K562 (cell line): Measurements from ENCODE around the gene TSPAN1. TPM values are rescaled to one million over a fixed set of nuclear protein-coding genes. Genes with fewer than 3 reads are reported as not detected.
A peak's percentile ranks its signal among the peaks of the same experiment; 100 is the strongest.

Experiments
- ATAC-seq: fragments of 200-7000 bp; cut with Tn5 transposase; 3 replicates; pipeline ENCODE4 v1.9.1; 2020; ENCODE audit warnings: moderate library complexity
- BruUV-seq: library from RNA; stranded (reverse); fragments of 400-500 nt; replicated peaks from 2 replicates; lab custom pipeline; 2021; lab: Mats Ljungman, UMichigan
- CTCF ChIA-PET: fragments of 300-600 bp; formaldehyde crosslinking; extraction: SDS; loops from one replicate; lab custom pipeline; 2021; ENCODE audit warnings: low intra/inter-chr PET ratio; lab: Yijun Ruan, JAX
- POLR2A ChIA-PET: fragments of 300-600, 350-650 bp; sonication (Branson Sonifier 250); formaldehyde crosslinking; extraction: SDS; loops from one replicate; lab custom pipeline; 2021; ENCODE audit warnings: antibody characterized with exemption, inconsistent platforms; lab: Yijun Ruan, JAX
- DNase-seq, 4 experiments: peaks; one replicate each; pipeline versions ENCODE4 v3.0.0 to v3.0.0-alpha.2; 2011 to 2018; ENCODE audit warnings: low spot score in 3 of 4, mixed read lengths in 3 of 4; ENCODE audit errors: extremely low read depth in 1 of 4
- FAIRE-seq: peaks from 2 replicates; lab custom pipeline; 2011; peaks lifted over from hg19 to GRCh38; lab: Jason Lieb, UNC
- H2AFZ ChIP-seq: 2 replicates; pipeline ENCODE4 v1.6.0; 2011; ENCODE audit warnings: low read depth, low read length, control low read depth, inconsistent platforms
- H3K27ac ChIP-seq: fragments of 200-600 bp; 3 replicates; pipeline ENCODE4 v1.8.0; 2011; ENCODE audit warnings: low read depth, mild to moderate bottlenecking, control low read depth, inconsistent platforms, low read length, moderate library complexity, mixed read lengths; ENCODE audit errors: extremely low read depth
- H3K27me3 ChIP-seq, 2 experiments: fragments of 300-600 bp in 1 of 2; 2 replicates in 1 of 2; 3 replicates in 1 of 2; pipeline versions ENCODE4 v1.6.0 to v1.8.0; 2011; ENCODE audit warnings: inconsistent platforms in 2 of 2, low read length in 2 of 2, mild to moderate bottlenecking in 1 of 2, mixed read lengths in 1 of 2, moderate library complexity in 1 of 2; ENCODE audit not compliant: control insufficient read depth in 2 of 2, insufficient read depth in 2 of 2
- H3K36me3 ChIP-seq: fragments of 300-600 bp; 3 replicates; pipeline ENCODE4 v1.8.0; 2011; ENCODE audit warnings: mild to moderate bottlenecking, low read length, inconsistent platforms; ENCODE audit not compliant: control insufficient read depth, insufficient read depth
- H3K4me1 ChIP-seq, 2 experiments: fragments of 200-600 bp in 1 of 2; replicated peaks in 1 of 2; 2 replicates in 1 of 2; 3 replicates in 1 of 2; pipeline versions ENCODE4 v1.5.1 to v1.8.0; 2011; ENCODE audit warnings: inconsistent platforms in 2 of 2, low read length in 2 of 2, mild to moderate bottlenecking in 1 of 2, mixed read lengths in 1 of 2, moderate library complexity in 1 of 2; ENCODE audit not compliant: control insufficient read depth in 2 of 2, insufficient read depth in 2 of 2
- H3K4me2 ChIP-seq: 2 replicates; pipeline ENCODE4 v1.6.1; 2011; ENCODE audit warnings: low read length, control low read depth, inconsistent platforms, mixed read lengths; ENCODE audit not compliant: insufficient read depth
- H3K4me3 ChIP-seq: fragments of 200-600 bp; sonication (generic), shearing (Covaris generic); 2 replicates; pipeline ENCODE4 v1.5.1; 2016; ENCODE audit warnings: control low read depth, inconsistent platforms
- H3K79me2 ChIP-seq: fragments of 200-600 bp; 3 replicates; pipeline ENCODE4 v1.8.0; 2011; ENCODE audit warnings: low read length, inconsistent platforms; ENCODE audit not compliant: control insufficient read depth, insufficient read depth
- H3K9ac ChIP-seq, 2 experiments: 2 replicates each; pipeline versions ENCODE4 v1.6.0 to v1.6.1; 2011; ENCODE audit warnings: low read depth in 2 of 2, low read length in 2 of 2, control low read depth in 1 of 2, inconsistent platforms in 1 of 2, mild to moderate bottlenecking in 1 of 2, mixed read lengths in 1 of 2; ENCODE audit not compliant: insufficient read depth in 1 of 2
- H3K9me1 ChIP-seq: one replicate; pipeline ENCODE4 v1.6.0; 2011; ENCODE audit warnings: inconsistent platforms, mild to moderate bottlenecking, low read length, moderate library complexity; ENCODE audit not compliant: control insufficient read depth, insufficient read depth
- H3K9me3 ChIP-seq: replicated peaks from 2 replicates; pipeline ENCODE4 v1.5.1; 2011; ENCODE audit warnings: low read depth, low read length, inconsistent platforms; ENCODE audit not compliant: control insufficient read depth, insufficient read depth
- H4K20me1 ChIP-seq: replicated peaks from 2 replicates; pipeline ENCODE4 v1.6.1; 2011; ENCODE audit warnings: low read length, inconsistent platforms, mixed read lengths; ENCODE audit not compliant: control insufficient read depth, insufficient read depth
- RBFOX2 ChIP-seq: fragments of 200-400 bp; formaldehyde crosslinking; IDR thresholded peaks from 2 replicates; pipeline ENCODE4 v1.6.1; 2017; ENCODE audit warnings: low read depth, mild to moderate bottlenecking, low read length, moderate library complexity
- SPI1 ChIP-seq: IDR thresholded peaks from 2 replicates; pipeline ENCODE4 v1.6.1; 2011; ENCODE audit warnings: low read depth, low read length, control low read depth, borderline replicate concordance
- TOE1 ChIP-seq, 2 experiments: fragments of 450-650 bp in 1 of 2; sonication (generic) in 1 of 2; formaldehyde crosslinking in 1 of 2; IDR thresholded peaks; 2 replicates each; pipeline versions ENCODE4 v1.7.1 to v1.8.0; 2016 to 2022; ENCODE audit warnings: borderline replicate concordance in 2 of 2, mild to moderate bottlenecking in 2 of 2, antibody characterized with exemption in 1 of 2, inconsistent platforms in 1 of 2, low read depth in 1 of 2, missing genetic modification reagents in 1 of 2, moderate library complexity in 1 of 2
- WGBS: fragments of 100-300 bp; shearing (Covaris generic); methylation state at CpG from one replicate; pipeline ENCODE4 v1.1.6; 2016; ENCODE audit warnings: low coverage, mixed read lengths; ENCODE audit not compliant: insufficient coverage; ENCODE audit errors: missing lambda C conversion rate; 5-methylcytosine and 5-hydroxymethylcytosine counted together
- in situ Hi-C: fragments of 300-500 bp; cut with MboI; formaldehyde crosslinking; loops from 4 replicates; pipeline ENCODE4 v1.15.0; 2018; ENCODE audit warnings: inconsistent platforms, mixed read lengths
- intact Hi-C: fragments of 100-400 bp; cut with micrococcal nuclease; formaldehyde crosslinking; loops from 2 replicates; pipeline ENCODE4 v1.14.2; 2022
- polyA plus RNA-seq, 8 experiments: library from polyadenylated mRNA; depleted of rRNA in 4 of 8; stranded (reverse) in 5 of 8; unstranded in 3 of 8; fragments of >200 nt; fragmentation: Nextera tagmentation in 2 of 8; fragmentation: Illumina TruSeq in 1 of 8; extraction: Ambion mirVana in 2 of 8; extraction: Trizol in 1 of 8; gene quantifications; 2 replicates each; pipeline versions ENCODE4 v1.2.1 to v1.2.3, GENCODE V29; 2011 to 2014; ENCODE audit warnings: inconsistent platforms in 1 of 8, missing spikeins in 1 of 8
- total RNA-seq, 7 experiments: library from RNA; depleted of rRNA in 6 of 7; stranded (reverse); fragments of >200 nt in 6 of 7; fragmentation: Illumina TruSeq in 2 of 7; extraction: Trizol in 2 of 7; gene quantifications; 2 replicates each; pipeline versions ENCODE4 v1.2.1 to v1.2.3, GENCODE V29; 2011 to 2021; ENCODE audit warnings: low replicate concordance in 1 of 7

The TSPAN1 gene
- total and polyA plus RNA-seq, 9 of the 15 experiments (the other 6 are each of a cell fraction or from before 2014, with no cell fraction given): 0.58 TPM; not detected in 8

DNA sequence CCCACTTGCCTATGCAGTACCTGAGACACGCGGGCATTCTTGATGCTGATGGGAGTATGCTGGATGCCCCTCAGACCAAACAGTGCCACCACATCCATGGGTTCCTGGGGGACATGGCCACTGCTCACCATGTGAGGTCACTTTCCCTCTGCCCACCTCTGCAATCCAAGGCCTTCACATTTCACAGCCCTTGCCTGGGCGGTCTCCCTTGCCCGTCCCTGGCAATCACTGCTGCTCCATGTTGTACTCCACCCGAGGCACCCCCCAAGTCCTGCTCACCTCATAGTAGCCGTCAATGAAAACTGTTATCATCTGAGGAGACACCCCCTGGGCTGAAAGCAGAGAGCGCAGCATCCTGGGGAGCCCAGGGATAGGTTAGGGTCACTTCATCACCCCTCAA, 18.4 kb downstream of the TSPAN1 start:
- FAIRE-seq (no peak), DNase-seq (no peak), ATAC-seq (no peak)
- peak overlapping the region in 1 of 2 experiments; percentile 43; a peak in 1 of 4 replicates for H3K9ac ChIP-seq
- intact Hi-C loops (no loop called here), in situ Hi-C loops (loop anchor here (25.0 kb wide), 1 partner anchor 556 kb away; no protein-coding TSS in a partner anchor)
- peaks cover 8% of the 10 kb centered on the region for H3K79me2 ChIP-seq
- peaks cover 80% of the 10 kb centered on the region for H3K36me3 ChIP-seq
- CTCF ChIA-PET: no interaction called here
- H3K4me2 ChIP-seq: no peak overlapping the region
- peaks cover 8 to 17% of the 10 kb centered on the region in 2 experiments; a peak in 3 of 5 replicates for H3K4me1 ChIP-seq
- TF ChIP-seq SPI1: no peak
- H3K9me3 ChIP-seq: no peaks in the 10 kb centered on the region
- H4K20me1 ChIP-seq: no peaks in the 10 kb centered on the region
- POLR2A ChIA-PET: interaction anchor here (0.5 to 1.6 kb wide), 6 partner anchors 8 to 507 kb away, joined by 3 to 5 read pairs (median 3); partner anchors contain the start of gene GPBP1L1
- WGBS: 92% methylated on average over 7 of the region's 7 CpGs
- no peaks in the 10 kb centered on the region for H3K27me3 ChIP-seq
- H3K4me3 ChIP-seq: no peak overlapping the region
- no peaks in the 10 kb centered on the region for H3K9me1 ChIP-seq
- no TSS peak for BruUV-seq
- H2AFZ ChIP-seq: no peak overlapping the region
- H3K27ac ChIP-seq: no peak overlapping the region

DNA sequence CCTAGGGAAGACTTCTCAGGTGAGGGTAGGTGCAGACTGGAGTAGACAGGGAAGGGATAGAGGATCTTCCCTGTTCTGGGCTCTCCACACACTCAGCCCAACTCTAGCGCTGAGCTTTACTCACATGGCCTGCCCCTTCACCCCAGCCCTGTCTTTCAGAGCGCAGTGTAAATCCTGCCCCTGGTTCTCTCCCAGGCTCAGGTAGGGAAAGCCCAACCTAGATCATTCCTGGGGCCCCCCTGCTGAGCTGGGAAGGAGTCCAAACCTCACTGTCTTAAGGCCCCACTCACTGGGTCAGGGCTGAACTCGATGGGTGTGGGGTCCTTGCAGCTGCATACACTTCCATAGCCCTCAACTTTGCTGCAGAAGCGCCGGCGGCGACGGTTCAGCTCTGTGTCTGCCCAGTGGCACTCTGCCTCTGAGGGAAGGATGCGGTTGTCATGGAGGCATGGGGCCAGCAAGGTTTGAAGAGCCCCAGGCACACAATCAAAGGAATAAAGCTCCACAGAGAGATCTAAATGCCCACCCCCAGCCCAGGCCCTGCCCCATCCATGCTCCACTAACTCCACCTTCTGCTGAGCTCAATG, 19.2 kb downstream of the TSPAN1 start:
- Histone ChIP-seq H3K4me1 (peaks cover 8 to 24% of the 10 kb centered on the region in 2 experiments), H3K9me3 (no peaks in the 10 kb centered on the region), H2AFZ (no peak overlapping the region), H4K20me1 (no peaks in the 10 kb centered on the region), H3K36me3 (peaks cover 72% of the 10 kb centered on the region), H3K4me2 (no peak overlapping the region), H3K27ac (no peak overlapping the region), H3K4me3 (no peak overlapping the region), H3K9me1 (no peaks in the 10 kb centered on the region), H3K27me3 (no peaks in the 10 kb centered on the region), H3K79me2 (peaks cover 13% of the 10 kb centered on the region), H3K9ac (peak overlapping the region in 1 of 2 experiments; percentile 28; a peak in 1 of 4 replicates)
- intact Hi-C loops (no loop called here), in situ Hi-C loops (loop anchor here (25.0 kb wide), 1 partner anchor 557 kb away; no protein-coding TSS in a partner anchor)
- CTCF ChIA-PET: no interaction called here
- TF ChIP-seq TOE1 (IDR thresholded peaks at IDR 0.05; ENCODE audit: borderline replicate concordance) (no peak), TOE1 (CRISPR knock-in tag; IDR thresholded peaks at IDR 0.05; ENCODE audit: borderline replicate concordance, low read depth) (no peak), RBFOX2 (peak; percentile 36; the same call in 1 of the 2 replicates)
- ATAC-seq (no peak), FAIRE-seq (no peak), DNase-seq (peak in 1 of 4 experiments; percentile 11)
- no TSS peak for BruUV-seq
- POLR2A ChIA-PET: interaction anchor here (0.5 to 1.6 kb wide), 7 partner anchors 9 to 181 kb away, joined by 3 to 5 read pairs (median 3); partner anchors contain the start of gene NSUN4
- 87% methylated on average over 9 of the region's 9 CpGs for WGBS
